Fibroblast of lung (primary cell): ENCODE data around the gene LYPD1.

Source experiments
- CTCF ChIP-seq, 2 donors: IDR thresholded peaks in 1 of 2; conservative IDR thresholded peaks in 1 of 2; 1 replicate in 1 of 2; 2 replicates in 1 of 2; pipeline ENCODE4 v1.5.1; 2011 to 2012; ENCODE audit warnings: low read length in 2 of 2, control low read depth in 1 of 2, inconsistent platforms in 1 of 2, low read depth in 1 of 2, mild to moderate bottlenecking in 1 of 2
- EZH2 ChIP-seq: IDR thresholded peaks from 2 replicates; pipeline ENCODE4 v1.5.1; 2012; ENCODE audit warnings: low read length, control low read depth, mild to moderate bottlenecking; ENCODE audit errors: missing control alignments

GRCh38 chr2:132642415-132642814 lies 27.6 kb downstream of the LYPD1 start:
- TF ChIP-seq CTCF (conservative IDR thresholded peaks at IDR 0.05 in 1 of 2, IDR thresholded peaks at IDR 0.05 in 1 of 2; ENCODE audit: low read depth in 1 of 2, low read length in 2 of 2) = no peak
- TF ChIP-seq EZH2 = no peak
